ENCODE results near the gene SLC22A8.

SLC22A8 gene

GRCh38 chr11:63019506-63019905 lies 3.9 kb upstream of the SLC22A8 start:
- no peaks in the 10 kb centered on the region for H3K36me3 ChIP-seq (ENCODE audit: insufficient read depth, low read length)
- TF ChIP-seq EZH2 (IDR thresholded peaks at IDR 0.05): no peak
- TF ChIP-seq FOXP2 (optimal IDR thresholded peaks at IDR 0.05; ENCODE audit: control extremely low read depth, extremely low read length, insufficient read depth): no peak
- TF ChIP-seq POLR2AphosphoS5 (IDR thresholded peaks at IDR 0.05; ENCODE audit: borderline replicate concordance, low read depth, low read length): no peak
- H3K27ac ChIP-seq: no peak overlapping the region
- no peaks in the 10 kb centered on the region for H3K9me3 ChIP-seq (ENCODE audit: low read depth, low read length)
- no peak overlapping the region for H3K9ac ChIP-seq (ENCODE audit: insufficient read length)
- no peak overlapping the region for H3K4me3 ChIP-seq
- no peak for DNase-seq (ENCODE audit: low read depth, low spot score)

DNA sequence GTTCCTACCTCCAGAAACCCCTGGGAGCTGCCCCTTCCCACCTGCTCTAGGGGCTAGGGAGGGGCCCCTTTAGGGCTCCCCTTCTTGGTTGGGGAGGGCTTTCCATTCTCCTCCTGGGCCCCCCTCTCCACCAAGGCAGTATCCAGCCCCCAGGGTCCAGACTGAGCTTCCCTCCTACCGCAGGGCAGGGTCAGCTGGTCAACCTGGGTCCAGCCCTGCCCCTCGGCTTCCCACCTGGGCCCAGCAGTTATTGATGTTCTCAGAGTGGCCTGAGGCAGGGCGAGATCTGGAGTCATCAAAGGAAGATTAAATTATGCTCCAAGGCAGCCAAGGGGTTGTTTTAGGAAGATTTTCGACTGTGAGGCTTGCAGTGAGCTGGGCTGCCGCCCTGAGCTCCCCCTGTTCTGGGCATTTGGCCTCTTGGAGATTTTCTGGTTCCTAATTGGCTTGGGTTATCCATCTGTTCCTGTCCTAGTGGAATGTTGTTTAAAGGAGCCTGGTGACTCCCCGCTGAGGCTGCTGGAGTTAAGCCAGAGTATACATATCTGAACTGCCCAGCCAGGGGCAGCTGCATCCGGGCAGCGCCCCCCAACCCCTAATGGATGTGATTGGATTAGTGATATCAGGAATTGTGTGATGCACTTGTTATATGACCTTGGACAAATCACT lies 1.8 kb upstream of the SLC22A8 start:
- Histone ChIP-seq H3K27ac (no peak overlapping the region), H3K36me3 (ENCODE audit: insufficient read depth, low read length) (no peaks in the 10 kb centered on the region), H3K4me3 (no peak overlapping the region), H3K9ac (ENCODE audit: insufficient read length) (no peak overlapping the region), H3K9me3 (ENCODE audit: low read depth, low read length) (no peaks in the 10 kb centered on the region)
- TF ChIP-seq FOXP2 (optimal IDR thresholded peaks at IDR 0.05; ENCODE audit: control extremely low read depth, extremely low read length, insufficient read depth): no peak
- no peak for TF ChIP-seq EZH2 (IDR thresholded peaks at IDR 0.05)
- TF ChIP-seq POLR2AphosphoS5 (IDR thresholded peaks at IDR 0.05; ENCODE audit: borderline replicate concordance, low read depth, low read length): no peak
- DNase-seq (ENCODE audit: low read depth, low spot score): no peak

GRCh38 chr11:63014408-63015055 lies 1.1 kb downstream of the SLC22A8 start:
- DNase-seq (ENCODE audit: low read depth, low spot score): no peak
- TF ChIP-seq EZH2 (IDR thresholded peaks at IDR 0.05): no peak
- no peak for TF ChIP-seq FOXP2 (optimal IDR thresholded peaks at IDR 0.05; ENCODE audit: control extremely low read depth, extremely low read length, insufficient read depth)
- TF ChIP-seq POLR2AphosphoS5 (IDR thresholded peaks at IDR 0.05; ENCODE audit: borderline replicate concordance, low read depth, low read length): no peak
- Histone ChIP-seq H3K27ac (no peak overlapping the region), H3K9me3 (ENCODE audit: low read depth, low read length) (no peaks in the 10 kb centered on the region), H3K4me3 (no peak overlapping the region), H3K36me3 (ENCODE audit: insufficient read depth, low read length) (no peaks in the 10 kb centered on the region), H3K9ac (ENCODE audit: insufficient read length) (no peak overlapping the region)

GRCh38 chr11:63012839-63013238 lies 2.8 kb downstream of the SLC22A8 start:
- no peaks in the 10 kb centered on the region for H3K36me3 ChIP-seq (ENCODE audit: insufficient read depth, low read length)
- no peak overlapping the region for H3K4me3 ChIP-seq
- H3K27ac ChIP-seq: no peak overlapping the region
- no peak overlapping the region for H3K9ac ChIP-seq (ENCODE audit: insufficient read length)
- TF ChIP-seq FOXP2 (optimal IDR thresholded peaks at IDR 0.05; ENCODE audit: control extremely low read depth, extremely low read length, insufficient read depth) (no peak), POLR2AphosphoS5 (IDR thresholded peaks at IDR 0.05; ENCODE audit: borderline replicate concordance, low read depth, low read length) (no peak), EZH2 (IDR thresholded peaks at IDR 0.05) (no peak)
- no peaks in the 10 kb centered on the region for H3K9me3 ChIP-seq (ENCODE audit: low read depth, low read length)
- DNase-seq (ENCODE audit: low read depth, low spot score): no peak

- H3K36me3 ChIP-seq (ENCODE audit: insufficient read depth, low read length): no peaks in the 10 kb centered on the region
- TF ChIP-seq POLR2AphosphoS5 (IDR thresholded peaks at IDR 0.05; ENCODE audit: borderline replicate concordance, low read depth, low read length): no peak
- TF ChIP-seq EZH2 (IDR thresholded peaks at IDR 0.05): no peak
- TF ChIP-seq FOXP2 (optimal IDR thresholded peaks at IDR 0.05; ENCODE audit: control extremely low read depth, extremely low read length, insufficient read depth): no peak
- DNase-seq (ENCODE audit: low read depth, low spot score): no peak
Observed at GRCh38 chr11:63012430-63012829, 3.2 kb downstream of the SLC22A8 start.

GRCh38 chr11:63010934-63011439 lies 4.7 kb downstream of the SLC22A8 start:
- TF ChIP-seq POLR2AphosphoS5 (IDR thresholded peaks at IDR 0.05; ENCODE audit: borderline replicate concordance, low read depth, low read length) (no peak), EZH2 (IDR thresholded peaks at IDR 0.05) (no peak), FOXP2 (optimal IDR thresholded peaks at IDR 0.05; ENCODE audit: control extremely low read depth, extremely low read length, insufficient read depth) (no peak)
- Histone ChIP-seq H3K36me3 (ENCODE audit: insufficient read depth, low read length) (no peaks in the 10 kb centered on the region), H3K4me3 (no peak overlapping the region), H3K9ac (ENCODE audit: insufficient read length) (no peak overlapping the region), H3K27ac (no peak overlapping the region), H3K9me3 (ENCODE audit: low read depth, low read length) (no peaks in the 10 kb centered on the region)
- no peak for DNase-seq (ENCODE audit: low read depth, low spot score)

More at GRCh38 chr11:63012430-63012829, 3.2 kb downstream of the SLC22A8 start:
- Histone ChIP-seq H3K9ac (ENCODE audit: insufficient read length) (no peak overlapping the region), H3K27ac (no peak overlapping the region), H3K9me3 (ENCODE audit: low read depth, low read length) (no peaks in the 10 kb centered on the region), H3K4me3 (no peak overlapping the region)

DNA sequence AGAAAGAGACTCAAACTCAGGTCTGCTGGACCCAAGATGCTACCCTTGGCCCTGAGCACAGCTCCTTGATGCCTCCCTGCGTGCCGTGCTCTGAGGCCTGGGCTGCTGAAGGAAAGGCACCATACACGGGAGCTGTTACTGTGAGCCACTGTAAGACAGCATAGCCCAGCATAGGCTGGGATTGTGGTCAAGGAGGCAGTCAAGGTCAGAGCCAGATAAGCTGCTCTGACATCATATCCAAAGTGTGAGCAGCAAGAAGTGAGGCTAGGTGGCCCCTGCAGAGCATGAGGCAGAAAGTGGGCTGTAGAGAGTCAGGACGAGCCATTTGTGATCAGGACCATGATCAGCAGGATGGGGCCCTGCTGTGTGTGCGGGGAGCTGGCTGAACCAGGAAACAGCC lies 7.7 kb downstream of the SLC22A8 start:
- H3K27ac ChIP-seq: no peak overlapping the region
- no peak for DNase-seq (ENCODE audit: low read depth, low spot score)
- TF ChIP-seq EZH2 (IDR thresholded peaks at IDR 0.05): no peak
- no peak overlapping the region for H3K9ac ChIP-seq (ENCODE audit: insufficient read length)
- no peaks in the 10 kb centered on the region for H3K9me3 ChIP-seq (ENCODE audit: low read depth, low read length)
- no peaks in the 10 kb centered on the region for H3K36me3 ChIP-seq (ENCODE audit: insufficient read depth, low read length)
- no peak overlapping the region for H3K4me3 ChIP-seq

DNA sequence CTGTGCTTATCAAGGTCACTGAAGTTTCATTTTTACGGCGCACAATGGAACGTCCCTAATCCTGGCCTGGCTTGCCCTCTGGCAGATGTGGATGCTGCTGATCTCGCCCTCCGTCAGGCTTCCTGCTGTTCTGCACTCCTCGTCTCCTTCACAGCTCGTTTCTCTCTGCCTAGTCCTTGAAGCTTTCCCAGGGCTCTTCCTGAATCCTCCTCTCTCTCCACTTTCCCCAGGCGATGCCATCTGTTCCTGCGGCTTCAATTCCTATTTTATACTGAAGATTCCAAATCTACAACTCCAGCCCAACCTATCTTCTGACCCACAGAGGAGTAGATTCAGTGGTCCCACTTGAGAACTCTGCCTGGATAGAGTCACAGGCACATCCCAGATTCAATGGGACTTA lies 14.2 kb downstream of the SLC22A8 start:
- no peak for TF ChIP-seq FOXP2 (optimal IDR thresholded peaks at IDR 0.05; ENCODE audit: control extremely low read depth, extremely low read length, insufficient read depth)
- no peak for TF ChIP-seq POLR2AphosphoS5 (IDR thresholded peaks at IDR 0.05; ENCODE audit: borderline replicate concordance, low read depth, low read length)
- no peak for TF ChIP-seq EZH2 (IDR thresholded peaks at IDR 0.05)
- no peak for DNase-seq (ENCODE audit: low read depth, low spot score)
- Histone ChIP-seq H3K9ac (ENCODE audit: insufficient read length) (no peak overlapping the region), H3K9me3 (ENCODE audit: low read depth, low read length) (no peaks in the 10 kb centered on the region), H3K27ac (no peak overlapping the region), H3K4me3 (no peak overlapping the region), H3K36me3 (ENCODE audit: insufficient read depth, low read length) (no peaks in the 10 kb centered on the region)

Measured in SK-N-MC (cell line).